ENCODE results near the gene TIAM1.
"Not testable (repeated sequence)": the region's sequence is repeated elsewhere in the genome, so short reads cannot be mapped to it uniquely, and the experiment has no call there.

The TIAM1 gene

GRCh38 chr21:31252091-31252490 is 92.0 kb downstream of the TIAM1 start:
- DNase-seq (ENCODE audit: low read depth) = no peak

- DNase-seq (ENCODE audit: low read depth) = no peak
Measured at GRCh38 chr21:31251686-31252085, 92.4 kb downstream of the TIAM1 start.

- DNase-seq (ENCODE audit: low read depth) = no peak
Measured at GRCh38 chr21:31248598-31248997, 95.5 kb downstream of the TIAM1 start.

DNA sequence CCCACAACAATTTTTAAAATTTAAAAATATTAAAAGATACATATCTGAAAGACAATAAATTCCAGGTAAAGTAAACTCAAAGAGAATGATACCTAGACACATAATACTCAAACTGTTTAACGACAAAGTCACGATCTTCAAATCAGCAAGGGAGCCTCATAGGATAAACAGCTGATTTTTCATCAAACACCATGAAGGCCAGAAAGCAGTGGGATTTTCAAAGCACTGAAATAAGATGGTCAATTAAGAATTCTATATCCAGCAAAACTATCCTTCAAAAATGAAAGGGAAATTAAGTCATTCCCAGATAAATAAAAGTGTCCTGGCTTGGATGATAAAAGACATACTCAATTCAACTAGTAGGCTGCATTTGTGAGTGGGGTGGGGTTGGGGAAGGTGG is 100.5 kb downstream of the TIAM1 start:
- DNase-seq (ENCODE audit: low read depth) = no peak

- no peak for DNase-seq (ENCODE audit: low read depth)
Measured at GRCh38 chr21:31236528-31236927, 107.5 kb downstream of the TIAM1 start.

GRCh38 chr21:31235671-31236450 is 108.2 kb downstream of the TIAM1 start:
- no peak for DNase-seq (ENCODE audit: low read depth)

GRCh38 chr21:31234936-31235335 is 109.1 kb downstream of the TIAM1 start:
- no peak for DNase-seq (ENCODE audit: low read depth)

GRCh38 chr21:31233711-31234110 is 110.3 kb downstream of the TIAM1 start:
- no peak for DNase-seq (ENCODE audit: low read depth)

DNA sequence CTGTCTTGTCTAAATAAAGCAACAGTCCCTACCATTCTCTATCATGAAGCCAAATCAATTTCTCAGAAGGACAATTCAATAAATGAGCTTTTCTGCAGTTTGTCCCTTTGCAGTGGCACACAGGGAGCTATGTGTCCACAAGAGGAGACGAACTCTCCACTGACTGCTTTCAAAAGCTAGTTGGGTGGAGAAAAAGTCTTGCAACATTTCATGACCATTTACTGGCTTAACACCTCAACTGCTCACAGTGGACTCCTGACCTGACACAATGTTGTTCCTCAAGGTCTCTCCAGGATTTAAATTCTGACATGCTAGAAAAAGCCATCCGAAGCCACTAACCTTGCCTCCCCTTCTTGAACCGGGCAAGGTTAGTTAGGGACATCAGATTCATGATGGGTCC is 111.7 kb downstream of the TIAM1 start:
- DNase-seq (ENCODE audit: low read depth) = no peak

DNA sequence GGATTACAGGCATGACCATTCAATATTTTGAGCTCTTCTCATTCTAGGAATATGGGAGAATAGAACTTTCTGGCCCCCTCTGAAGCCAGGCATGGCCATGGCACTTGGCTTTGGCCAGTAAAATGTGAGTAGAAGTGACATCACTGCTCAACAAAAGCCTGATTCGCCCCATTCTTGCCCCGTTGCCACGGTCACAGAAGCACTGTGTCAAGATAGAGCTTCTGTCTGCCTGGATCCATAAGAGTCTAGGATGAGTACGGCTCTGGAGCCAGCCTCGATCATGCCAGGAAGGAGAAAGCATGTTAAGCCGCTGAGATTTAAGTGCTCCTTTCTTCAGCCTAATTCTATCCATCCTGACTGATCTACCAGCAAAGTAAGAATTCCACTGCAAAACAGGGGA is 113.1 kb downstream of the TIAM1 start:
- DNase-seq (ENCODE audit: low read depth) = no peak

DNA sequence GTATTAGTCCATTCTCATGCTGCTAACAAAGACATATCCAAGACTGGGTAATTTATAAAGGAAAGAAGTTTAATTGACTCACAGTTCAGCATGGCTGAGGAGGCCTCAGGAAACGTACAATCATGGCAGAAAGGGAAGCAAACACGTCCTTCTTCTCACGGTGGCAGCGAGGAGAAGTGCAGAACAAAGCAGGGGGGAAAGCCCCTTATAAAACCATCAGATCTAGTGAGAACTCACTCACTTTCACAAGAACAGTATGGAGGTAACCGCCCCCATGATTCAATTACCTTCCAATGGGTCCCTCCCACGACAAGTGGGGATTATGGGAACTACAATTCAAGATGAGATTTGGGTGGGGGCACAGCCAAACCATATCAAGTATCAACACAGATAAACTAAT is 115.3 kb downstream of the TIAM1 start:
- not testable (repeated sequence) for DNase-seq (ENCODE audit: low read depth)

GRCh38 chr21:31225713-31226112 is 118.3 kb downstream of the TIAM1 start:
- no peak for DNase-seq (ENCODE audit: low read depth)

DNA sequence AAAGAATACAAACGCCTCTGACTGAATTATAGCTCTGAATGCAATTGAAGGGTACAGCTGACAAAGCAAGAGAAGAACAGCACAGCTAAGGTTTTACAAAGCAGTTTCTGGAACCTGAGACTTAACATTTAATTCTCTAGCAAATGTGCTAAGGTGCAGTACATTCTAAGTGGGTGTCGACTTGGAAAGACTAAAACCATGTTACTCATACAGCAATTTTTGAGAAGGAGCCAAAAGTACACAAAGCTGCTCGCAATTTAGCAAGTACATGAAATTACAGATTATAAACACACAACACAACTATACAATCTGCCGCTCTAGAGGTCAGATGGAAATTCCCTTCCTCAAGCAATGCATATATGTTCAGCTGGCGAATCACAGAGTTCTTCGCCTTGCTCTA is 121.9 kb downstream of the TIAM1 start:
- DNase-seq (ENCODE audit: low read depth) = no peak

DNA sequence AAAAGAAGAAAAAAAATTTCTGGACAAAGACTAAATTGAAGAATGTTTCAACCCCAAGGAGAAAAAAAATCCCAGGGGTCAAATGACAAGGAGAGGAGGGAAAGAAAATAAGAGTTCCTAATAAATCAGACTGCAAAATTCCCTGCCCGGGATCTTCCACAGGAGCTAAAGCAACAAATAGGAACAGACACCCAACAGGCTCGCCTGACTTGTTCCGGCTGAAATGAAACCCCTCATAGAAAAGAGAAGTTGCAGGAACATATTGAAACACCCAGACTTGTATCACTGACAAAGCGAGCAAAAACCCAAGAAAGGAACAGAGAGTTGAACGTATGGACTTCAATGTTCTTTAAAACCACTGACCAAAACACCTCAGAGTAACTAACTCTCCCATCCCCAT is 123.0 kb downstream of the TIAM1 start:
- DNase-seq (ENCODE audit: low read depth) = no peak

DNA sequence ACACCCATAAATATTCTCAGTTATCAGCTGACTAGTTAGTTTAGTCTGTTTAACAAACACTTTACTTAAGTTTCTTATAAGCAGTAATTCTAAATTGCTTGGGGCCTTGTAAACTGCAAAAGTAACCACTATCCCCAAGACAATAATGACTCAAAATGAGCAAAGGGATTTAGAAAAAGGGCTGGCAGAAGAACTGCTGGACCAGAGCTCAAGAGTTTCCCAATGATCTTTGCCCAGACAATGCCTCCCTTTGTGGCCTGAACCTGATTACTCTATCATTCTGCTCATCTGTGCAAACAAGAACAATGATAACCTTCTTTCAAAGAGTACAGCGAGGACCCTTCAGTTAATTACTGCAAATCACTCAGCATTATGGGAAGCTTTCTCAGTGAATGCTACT is 123.5 kb downstream of the TIAM1 start:
- DNase-seq (ENCODE audit: low read depth) = no peak

GRCh38 chr21:31218830-31219608 is 125.0 kb downstream of the TIAM1 start:
- DNase-seq (ENCODE audit: low read depth) = no peak

DNA sequence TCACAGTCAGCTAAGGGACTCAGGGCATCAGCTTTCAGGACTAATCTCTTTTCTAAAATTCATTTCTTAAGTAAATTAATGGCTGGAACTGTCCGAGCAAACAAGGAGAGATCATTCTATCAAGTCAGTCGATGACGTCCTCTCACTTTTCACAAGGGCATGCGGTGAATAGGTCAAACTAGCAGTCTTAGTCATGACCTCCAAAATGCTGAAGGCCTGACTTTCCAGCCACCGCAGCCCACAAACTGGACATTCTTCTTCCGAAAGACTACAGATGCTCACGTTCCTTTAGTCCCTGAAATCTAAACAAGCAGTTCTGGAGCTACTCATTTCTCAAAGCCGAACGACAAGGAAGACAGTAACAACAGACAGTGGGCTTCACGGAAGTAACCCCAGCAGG is 127.9 kb downstream of the TIAM1 start:
- no peak for DNase-seq (ENCODE audit: low read depth)

DNA sequence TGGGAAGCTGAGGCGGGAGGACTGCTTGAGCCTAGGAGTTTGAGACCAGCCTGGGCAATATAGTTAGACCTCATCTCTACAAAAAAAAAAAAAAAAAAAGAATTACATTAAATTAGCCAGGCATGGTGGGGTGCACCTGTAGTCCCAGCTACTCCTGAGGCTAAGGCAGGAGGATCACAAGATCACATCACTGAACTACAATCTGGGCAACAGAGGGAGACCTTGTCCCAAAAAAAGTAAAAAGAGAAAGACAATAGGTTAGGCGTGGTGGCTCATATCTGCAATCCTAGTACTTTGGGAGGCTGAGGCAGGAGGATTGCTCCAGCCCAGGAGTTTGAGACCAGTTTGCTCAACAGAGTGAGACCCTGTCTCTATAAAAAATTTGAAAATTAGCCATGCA is 130.3 kb downstream of the TIAM1 start:
- DNase-seq (ENCODE audit: low read depth) = no peak

- DNase-seq (ENCODE audit: low read depth) = no peak
Measured at GRCh38 chr21:31211836-31212235, 132.2 kb downstream of the TIAM1 start.

DNA sequence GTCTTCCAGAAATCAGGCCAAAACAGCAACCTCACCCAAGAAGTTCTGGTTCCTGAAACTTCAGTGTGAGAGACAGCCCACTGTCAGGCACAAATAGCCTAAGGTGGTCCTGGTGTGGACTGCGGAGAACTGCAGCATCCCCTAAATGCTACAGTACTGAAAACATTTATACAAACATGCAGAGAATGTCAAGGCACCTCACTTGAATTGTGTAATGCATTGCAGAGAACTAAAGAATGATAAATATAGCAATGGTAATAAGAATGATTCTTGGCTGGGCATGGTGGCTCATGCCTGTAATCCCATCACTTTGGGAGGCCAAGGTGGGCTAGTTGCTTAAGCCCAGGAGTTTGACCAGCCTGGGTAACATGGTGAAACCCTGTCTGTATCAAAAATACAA is 138.6 kb downstream of the TIAM1 start:
- no peak for DNase-seq (ENCODE audit: low read depth)

DNA sequence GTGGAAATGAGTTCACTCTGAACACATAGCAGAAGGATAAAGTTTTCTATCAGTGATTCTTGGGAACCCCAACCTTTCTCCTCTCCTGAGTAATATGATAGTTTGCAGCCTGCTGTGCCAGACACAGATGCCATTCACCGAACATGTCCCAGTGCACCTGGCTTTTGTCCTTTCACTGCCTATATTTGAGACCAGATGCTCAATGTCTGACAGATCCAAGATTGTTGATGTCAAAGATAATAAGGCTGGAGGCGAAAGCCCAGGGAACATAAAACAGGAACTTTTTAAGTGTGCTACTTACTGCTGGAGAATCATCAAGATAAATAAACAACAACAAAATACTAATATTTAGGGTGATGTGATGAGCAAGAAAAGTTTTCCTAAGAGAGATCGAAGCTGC is 139.3 kb downstream of the TIAM1 start:
- DNase-seq (ENCODE audit: low read depth) = no peak

GRCh38 chr21:31203431-31204054 is 140.5 kb downstream of the TIAM1 start:
- DNase-seq (ENCODE audit: low read depth) = no peak

- DNase-seq (ENCODE audit: low read depth) = no peak
Measured at GRCh38 chr21:31201548-31201947, 142.5 kb downstream of the TIAM1 start.

Data from stimulated activated CD8-positive, alpha-beta memory T cell treated with anti-CD3 and anti-CD28 coated beads, Interleukin-15, amount 100 ng/mL, for 24 hours (primary cell).